IPS-18a (cell line): Measurements from ENCODE around the gene RBP4.
"Not testable (repeated sequence)": the region's sequence is repeated elsewhere in the genome, so short reads cannot be mapped to it uniquely, and the experiment has no call there.

Experiments
- H3K27ac ChIP-seq: one replicate; pipeline ENCODE4 v1.5.1; 2013; ENCODE audit warnings: low read length
- H3K27me3 ChIP-seq: one replicate; pipeline ENCODE4 v1.6.1; 2013; ENCODE audit warnings: mild to moderate bottlenecking, low read length; ENCODE audit not compliant: control insufficient read depth, insufficient read depth
- H3K36me3 ChIP-seq: one replicate; pipeline ENCODE4 v1.6.1; 2013; ENCODE audit warnings: low read depth, low read length; ENCODE audit not compliant: control insufficient read depth
- H3K4me1 ChIP-seq: one replicate; pipeline ENCODE4 v1.6.1; 2013; ENCODE audit warnings: low read depth, low read length; ENCODE audit not compliant: control insufficient read depth
- H3K4me3 ChIP-seq: one replicate; pipeline ENCODE4 v1.5.1; 2013; ENCODE audit warnings: low read length
- H3K9ac ChIP-seq: one replicate; pipeline ENCODE4 v1.6.1; 2013; ENCODE audit warnings: mild to moderate bottlenecking, low read length, moderate library complexity
- H3K9me3 ChIP-seq: one replicate; pipeline ENCODE4 v1.6.1; 2013; ENCODE audit warnings: low read depth, low read length; ENCODE audit not compliant: control insufficient read depth

Gene RBP4

DNA sequence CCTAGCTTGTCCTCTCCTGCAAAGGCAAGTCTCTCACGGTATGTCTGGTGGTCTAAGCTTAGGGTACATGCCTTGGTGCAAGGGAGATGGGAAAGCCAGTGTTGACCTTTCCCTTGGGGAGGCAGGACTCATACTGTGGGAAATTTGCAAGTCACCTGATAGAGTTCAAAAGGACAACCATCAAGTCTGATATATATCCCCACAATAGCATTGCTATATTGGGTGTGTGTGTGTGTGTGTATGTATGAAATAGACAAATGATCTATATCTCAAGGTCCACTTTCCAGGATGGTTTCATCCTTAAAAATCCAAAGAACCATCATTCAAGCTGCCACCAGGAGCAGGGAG, 46.7 kb downstream of the RBP4 start:
- Histone ChIP-seq H3K9ac (no peak overlapping the region), H3K4me3 (no peak overlapping the region), H3K4me1 (peaks cover 3% of the 10 kb centered on the region), H3K36me3 (no peaks in the 10 kb centered on the region), H3K27me3 (no peaks in the 10 kb centered on the region), H3K27ac (no peak overlapping the region), H3K9me3 (no peaks in the 10 kb centered on the region)

DNA sequence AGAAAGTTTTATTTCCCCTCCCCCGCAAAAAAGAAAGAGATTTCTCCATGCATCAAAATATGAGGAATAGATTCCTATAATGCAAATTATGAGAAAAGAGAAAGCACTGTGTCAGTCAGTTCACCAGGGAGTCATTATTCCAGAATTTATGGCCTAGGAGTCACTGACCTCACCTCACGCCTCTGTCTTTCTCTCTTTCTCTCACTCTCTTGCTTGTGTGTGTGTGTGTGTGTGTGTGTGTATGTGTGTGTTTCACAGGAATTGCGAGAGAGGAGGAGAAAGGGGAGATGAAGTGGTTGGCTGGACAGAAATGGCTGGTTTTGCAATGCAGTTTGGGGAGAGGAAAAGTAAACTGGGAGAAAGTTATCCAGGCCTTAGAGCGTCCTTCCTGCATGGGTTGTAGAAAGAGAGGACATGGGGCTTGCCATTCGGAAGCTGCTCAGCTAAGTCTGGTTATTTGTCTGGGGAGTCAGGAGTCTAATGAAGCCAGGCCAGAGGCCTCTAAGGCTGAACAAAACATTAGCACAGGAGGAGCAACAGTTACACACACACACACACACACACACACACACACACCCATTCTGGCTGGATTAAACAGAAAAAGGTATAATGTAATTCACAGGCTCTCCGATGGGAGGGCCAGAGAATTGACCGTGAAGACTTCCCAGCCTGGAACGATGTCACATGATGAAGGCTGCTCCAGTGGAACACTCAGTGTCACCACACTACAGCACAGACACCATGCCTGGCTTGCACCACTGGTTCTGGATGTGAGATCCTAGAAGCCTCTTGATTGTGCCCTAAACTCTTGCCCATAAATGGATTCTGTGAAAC, 47.3 kb downstream of the RBP4 start:
- no peak overlapping the region for H3K9ac ChIP-seq
- H3K9me3 ChIP-seq, result no peaks in the 10 kb centered on the region
- H3K36me3 ChIP-seq, result no peaks in the 10 kb centered on the region
- H3K4me3 ChIP-seq, result no peak overlapping the region
- H3K27ac ChIP-seq, result no peak overlapping the region
- peaks cover 3% of the 10 kb centered on the region for H3K4me1 ChIP-seq
- no peaks in the 10 kb centered on the region for H3K27me3 ChIP-seq

DNA sequence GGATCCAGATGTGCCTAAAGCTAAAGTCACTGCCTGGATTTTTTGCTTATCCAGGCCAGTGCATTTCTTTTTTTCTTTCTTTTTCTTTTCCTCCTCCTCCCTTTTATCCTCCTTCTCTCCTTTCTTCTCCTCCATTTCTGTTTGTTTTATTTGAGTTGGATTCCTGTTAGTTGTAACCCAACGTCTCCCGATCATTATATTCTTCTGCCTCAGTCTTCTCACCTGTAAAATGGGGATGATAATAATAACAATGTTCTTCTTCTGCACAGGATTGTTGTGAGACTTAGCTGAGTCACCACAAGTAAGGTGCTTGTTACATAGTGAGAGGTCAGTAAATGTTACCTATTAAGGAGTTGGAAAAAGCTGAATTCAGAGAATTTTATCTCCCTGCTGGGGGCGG, 48.3 kb downstream of the RBP4 start:
- Histone ChIP-seq H3K4me1 (peaks cover 3% of the 10 kb centered on the region), H3K9ac (no peak overlapping the region), H3K9me3 (no peaks in the 10 kb centered on the region), H3K4me3 (no peak overlapping the region), H3K27me3 (no peaks in the 10 kb centered on the region), H3K36me3 (no peaks in the 10 kb centered on the region), H3K27ac (no peak overlapping the region)

DNA sequence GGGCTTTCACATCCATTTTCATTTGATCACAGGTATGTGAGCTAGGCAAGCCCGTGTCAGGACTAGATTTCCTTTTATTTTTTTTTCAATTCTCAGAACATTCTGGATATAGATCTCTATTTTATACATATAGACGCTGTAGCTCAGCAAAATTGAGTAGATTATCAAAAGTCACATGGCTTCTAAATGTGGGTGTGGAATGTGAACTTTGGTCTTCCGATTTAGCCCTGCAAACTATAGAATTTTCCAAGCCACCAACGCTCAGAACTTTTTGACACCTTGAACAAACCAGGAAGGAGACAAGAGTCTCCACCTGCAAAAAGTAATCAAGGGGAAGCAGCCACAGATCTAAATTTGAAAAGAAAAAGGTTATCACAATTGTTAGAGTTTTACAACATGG, 50.4 kb downstream of the RBP4 start:
- Histone ChIP-seq H3K9me3 (no peaks in the 10 kb centered on the region), H3K27ac (no peak overlapping the region), H3K9ac (no peak overlapping the region), H3K27me3 (no peaks in the 10 kb centered on the region), H3K36me3 (no peaks in the 10 kb centered on the region), H3K4me1 (peaks cover 3% of the 10 kb centered on the region), H3K4me3 (no peak overlapping the region)

DNA sequence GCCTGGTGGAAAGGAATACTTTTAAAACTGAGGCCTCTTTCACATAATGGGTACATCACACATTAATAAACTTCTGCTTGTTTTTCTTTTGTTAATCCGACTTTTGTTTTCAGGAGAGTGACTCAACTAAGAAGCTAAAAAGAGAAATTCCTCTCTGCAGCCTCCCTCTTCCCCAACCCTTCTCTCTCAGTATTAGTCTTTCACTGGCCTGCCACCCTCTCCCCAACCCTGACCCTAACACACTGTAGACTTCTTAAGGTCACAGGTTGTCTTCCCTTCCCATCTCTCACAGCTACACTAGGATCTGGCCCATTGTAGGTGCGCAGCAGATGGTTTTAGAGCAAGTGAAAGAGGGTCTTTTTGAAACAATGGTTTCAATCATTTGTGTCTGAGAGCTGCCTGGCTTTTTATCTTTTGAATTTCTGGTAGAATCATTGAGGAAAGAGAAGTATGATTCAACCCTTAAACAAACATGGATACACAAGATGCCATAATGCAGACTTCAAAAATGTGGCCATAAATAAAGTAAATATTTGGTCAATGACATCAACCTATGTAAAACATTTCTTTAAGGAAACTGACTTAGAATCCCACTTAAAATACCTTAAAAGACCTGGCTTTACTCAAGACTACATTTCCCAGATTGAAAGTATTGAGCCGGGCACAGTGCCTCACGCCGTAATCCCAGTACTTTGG, 52.5 kb downstream of the RBP4 start:
- no peaks in the 10 kb centered on the region for H3K27me3 ChIP-seq
- H3K36me3 ChIP-seq, result no peaks in the 10 kb centered on the region
- H3K4me1 ChIP-seq, result no peaks in the 10 kb centered on the region
- no peak overlapping the region for H3K4me3 ChIP-seq
- H3K9me3 ChIP-seq, result no peaks in the 10 kb centered on the region
- H3K27ac ChIP-seq, result no peak overlapping the region
- H3K9ac ChIP-seq, result no peak overlapping the region

DNA sequence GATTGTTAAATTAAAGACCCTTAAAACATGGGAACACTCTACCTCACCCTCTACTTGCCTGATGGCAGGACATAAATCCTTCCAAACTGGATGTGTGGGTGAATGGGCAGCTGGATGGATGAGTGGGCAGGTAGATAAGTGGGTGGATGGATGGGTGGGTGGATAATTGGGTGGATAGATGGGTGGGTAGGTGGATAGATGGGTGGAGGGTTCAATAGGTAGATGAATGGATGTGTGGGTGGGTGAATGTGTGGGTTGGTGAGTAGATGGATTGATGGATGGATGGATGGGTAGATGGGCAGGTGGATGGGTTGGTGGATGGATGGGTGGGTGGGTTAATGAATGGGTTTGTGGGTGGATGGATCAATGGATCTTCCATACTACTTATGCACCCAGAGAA, 53.5 kb downstream of the RBP4 start:
- no peaks in the 10 kb centered on the region for H3K4me1 ChIP-seq
- H3K9ac ChIP-seq, result no peak overlapping the region
- no peaks in the 10 kb centered on the region for H3K36me3 ChIP-seq
- H3K4me3 ChIP-seq, result no peak overlapping the region
- peaks cover 7% of the 10 kb centered on the region for H3K27me3 ChIP-seq
- H3K27ac ChIP-seq, result no peak overlapping the region
- no peaks in the 10 kb centered on the region for H3K9me3 ChIP-seq

DNA sequence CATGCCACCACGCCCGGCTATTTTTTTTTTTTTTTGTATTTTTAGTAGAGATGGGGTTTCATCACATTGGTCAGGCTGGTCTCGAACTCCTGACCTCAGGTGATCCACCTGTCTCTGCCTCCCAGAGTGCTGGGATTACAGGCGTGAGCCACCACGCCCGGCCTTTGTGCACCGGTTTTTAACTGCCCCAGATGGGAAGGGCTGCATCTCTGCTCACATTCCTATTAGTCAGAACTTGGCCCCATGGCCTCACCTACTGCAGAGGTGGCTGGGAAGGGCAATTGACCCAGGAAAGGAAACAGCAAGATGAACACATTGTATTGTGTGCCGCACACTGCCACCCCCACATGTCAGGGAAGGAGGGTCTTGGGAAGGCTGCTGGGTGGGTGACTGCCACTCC, 54.0 kb downstream of the RBP4 start:
- H3K4me1 ChIP-seq, H3K9me3 ChIP-seq, H3K9ac ChIP-seq, H3K4me3 ChIP-seq, H3K36me3 ChIP-seq, H3K27ac ChIP-seq: not testable (repeated sequence)
- H3K27me3 ChIP-seq, result peaks cover 10% of the 10 kb centered on the region

DNA sequence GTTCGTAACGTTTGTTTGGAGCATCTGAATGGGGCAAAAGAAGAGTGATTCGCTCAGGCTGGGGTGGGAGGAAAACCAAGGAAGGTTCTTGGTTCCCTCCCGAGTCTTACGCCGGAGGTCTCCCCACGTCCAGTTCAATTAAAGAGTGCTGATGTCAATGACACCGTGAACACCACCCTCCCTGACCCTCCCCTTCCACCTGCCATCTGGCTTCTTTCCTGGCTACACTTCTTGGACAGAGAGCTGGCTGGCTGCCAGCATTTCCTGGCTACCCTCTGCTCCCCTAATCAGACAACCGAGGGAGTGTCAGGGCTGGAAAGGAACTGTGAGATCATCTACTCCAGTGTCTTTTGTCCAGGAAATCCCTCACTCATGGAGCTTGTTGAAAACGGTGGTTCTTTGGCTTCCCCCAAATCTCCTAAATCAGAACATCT, 58.7 kb downstream of the RBP4 start:
- Histone ChIP-seq H3K4me3 (no peak overlapping the region), H3K9ac (no peak overlapping the region), H3K27me3 (peaks cover 10% of the 10 kb centered on the region), H3K36me3 (no peaks in the 10 kb centered on the region), H3K27ac (no peak overlapping the region), H3K4me1 (no peaks in the 10 kb centered on the region), H3K9me3 (no peaks in the 10 kb centered on the region)
